ENCODE measurements around the gene HIF1AN. TPM values are rescaled to one million over a fixed set of nuclear protein-coding genes. Genes with fewer than 3 reads are reported as not detected.

The HIF1AN gene
- total RNA-seq, 1 experiment from 2014 or later = 83.1 TPM

DNA sequence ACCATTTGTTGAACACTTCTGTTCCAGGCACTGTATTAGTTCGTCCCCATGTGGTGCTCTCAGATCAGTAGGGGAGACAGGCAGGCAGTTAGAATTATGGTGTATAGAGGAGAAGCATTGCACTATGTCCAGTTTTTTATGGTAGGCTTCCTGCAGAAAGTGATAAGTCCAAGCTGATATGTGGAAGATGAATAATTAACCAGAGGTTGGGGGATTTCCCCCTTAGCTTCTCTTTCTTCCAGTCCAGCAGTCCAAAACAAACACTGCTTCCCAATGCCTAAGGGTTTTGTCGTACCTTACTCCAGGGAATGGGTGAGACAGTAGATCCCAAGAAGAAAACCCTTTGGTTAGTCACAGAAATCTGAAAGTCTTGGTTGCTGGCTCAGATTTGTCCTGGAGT is 19.2 kb downstream of the HIF1AN start:
- in situ Hi-C loops (cut with HindIII; ENCODE audit: low pct_unique_long_range_greater_than_20kb, low sequenced_read_pairs) (no loop called here), intact Hi-C loops (cut with micrococcal nuclease; ENCODE audit: unreplicated experiment) (no loop called here)
- Histone ChIP-seq H3K27ac (ENCODE audit: low read length) (no peak overlapping the region), H3K27me3 (ENCODE audit: control insufficient read depth, insufficient read depth, low read length) (no peaks in the 10 kb centered on the region), H3K36me3 (ENCODE audit: control insufficient read depth, insufficient read depth, low read length) (peaks cover 2% of the 10 kb centered on the region; the same call in 1 of the 2 replicates), H3K4me3 (ENCODE audit: low read depth in 2 of 2, low read length in 2 of 2) (no peak overlapping the region), H3K9me3 (ENCODE audit: control insufficient read depth, insufficient read depth, low read depth, low read length) (no peaks in the 10 kb centered on the region), H3K4me1 (ENCODE audit: control insufficient read depth, insufficient read depth, low read length) (no peaks in the 10 kb centered on the region)
- DNase-seq (ENCODE audit: low read depth, low spot score) (no peak), ATAC-seq (no peak)
- CTCF ChIA-PET = interaction anchor here (0.7 kb wide), 1 partner anchor 324 kb away, joined by 3 read pairs; no protein-coding TSS in a partner anchor
- TF ChIP-seq, protein P1, sequence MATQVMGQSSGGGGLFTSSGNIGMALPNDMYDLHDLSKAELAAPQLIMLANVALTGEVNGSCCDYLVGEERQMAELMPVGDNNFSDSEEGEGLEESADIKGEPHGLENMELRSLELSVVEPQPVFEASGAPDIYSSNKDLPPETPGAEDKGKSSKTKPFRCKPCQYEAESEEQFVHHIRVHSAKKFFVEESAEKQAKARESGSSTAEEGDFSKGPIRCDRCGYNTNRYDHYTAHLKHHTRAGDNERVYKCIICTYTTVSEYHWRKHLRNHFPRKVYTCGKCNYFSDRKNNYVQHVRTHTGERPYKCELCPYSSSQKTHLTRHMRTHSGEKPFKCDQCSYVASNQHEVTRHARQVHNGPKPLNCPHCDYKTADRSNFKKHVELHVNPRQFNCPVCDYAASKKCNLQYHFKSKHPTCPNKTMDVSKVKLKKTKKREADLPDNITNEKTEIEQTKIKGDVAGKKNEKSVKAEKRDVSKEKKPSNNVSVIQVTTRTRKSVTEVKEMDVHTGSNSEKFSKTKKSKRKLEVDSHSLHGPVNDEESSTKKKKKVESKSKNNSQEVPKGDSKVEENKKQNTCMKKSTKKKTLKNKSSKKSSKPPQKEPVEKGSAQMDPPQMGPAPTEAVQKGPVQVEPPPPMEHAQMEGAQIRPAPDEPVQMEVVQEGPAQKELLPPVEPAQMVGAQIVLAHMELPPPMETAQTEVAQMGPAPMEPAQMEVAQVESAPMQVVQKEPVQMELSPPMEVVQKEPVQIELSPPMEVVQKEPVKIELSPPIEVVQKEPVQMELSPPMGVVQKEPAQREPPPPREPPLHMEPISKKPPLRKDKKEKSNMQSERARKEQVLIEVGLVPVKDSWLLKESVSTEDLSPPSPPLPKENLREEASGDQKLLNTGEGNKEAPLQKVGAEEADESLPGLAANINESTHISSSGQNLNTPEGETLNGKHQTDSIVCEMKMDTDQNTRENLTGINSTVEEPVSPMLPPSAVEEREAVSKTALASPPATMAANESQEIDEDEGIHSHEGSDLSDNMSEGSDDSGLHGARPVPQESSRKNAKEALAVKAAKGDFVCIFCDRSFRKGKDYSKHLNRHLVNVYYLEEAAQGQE (IDR thresholded peaks at IDR 0.05; ENCODE audit: insufficient read depth in 1 of 2, low read depth in 2 of 2, low read length in 1 of 2) = no peak
- TF ChIP-seq TCF7L2 (IDR thresholded peaks at IDR 0.05; ENCODE audit: low read depth, low read length) (no peak), SIN3A (IDR thresholded peaks at IDR 0.05; ENCODE audit: borderline replicate concordance, insufficient read depth, low read depth, low read length) (no peak), POLR2AphosphoS5 (IDR thresholded peaks at IDR 0.05; ENCODE audit: low read depth, low read length) (no peak)
- TF ChIP-seq, protein P2, sequence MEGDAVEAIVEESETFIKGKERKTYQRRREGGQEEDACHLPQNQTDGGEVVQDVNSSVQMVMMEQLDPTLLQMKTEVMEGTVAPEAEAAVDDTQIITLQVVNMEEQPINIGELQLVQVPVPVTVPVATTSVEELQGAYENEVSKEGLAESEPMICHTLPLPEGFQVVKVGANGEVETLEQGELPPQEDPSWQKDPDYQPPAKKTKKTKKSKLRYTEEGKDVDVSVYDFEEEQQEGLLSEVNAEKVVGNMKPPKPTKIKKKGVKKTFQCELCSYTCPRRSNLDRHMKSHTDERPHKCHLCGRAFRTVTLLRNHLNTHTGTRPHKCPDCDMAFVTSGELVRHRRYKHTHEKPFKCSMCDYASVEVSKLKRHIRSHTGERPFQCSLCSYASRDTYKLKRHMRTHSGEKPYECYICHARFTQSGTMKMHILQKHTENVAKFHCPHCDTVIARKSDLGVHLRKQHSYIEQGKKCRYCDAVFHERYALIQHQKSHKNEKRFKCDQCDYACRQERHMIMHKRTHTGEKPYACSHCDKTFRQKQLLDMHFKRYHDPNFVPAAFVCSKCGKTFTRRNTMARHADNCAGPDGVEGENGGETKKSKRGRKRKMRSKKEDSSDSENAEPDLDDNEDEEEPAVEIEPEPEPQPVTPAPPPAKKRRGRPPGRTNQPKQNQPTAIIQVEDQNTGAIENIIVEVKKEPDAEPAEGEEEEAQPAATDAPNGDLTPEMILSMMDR (IDR thresholded peaks at IDR 0.05) = no peak
- no TSS peak for BruUV-seq (replicated peaks)
- POLR2A ChIA-PET = interaction anchor here (0.7 kb wide), 1 partner anchor 28 kb away, joined by 7 read pairs; no protein-coding TSS in a partner anchor

DNA sequence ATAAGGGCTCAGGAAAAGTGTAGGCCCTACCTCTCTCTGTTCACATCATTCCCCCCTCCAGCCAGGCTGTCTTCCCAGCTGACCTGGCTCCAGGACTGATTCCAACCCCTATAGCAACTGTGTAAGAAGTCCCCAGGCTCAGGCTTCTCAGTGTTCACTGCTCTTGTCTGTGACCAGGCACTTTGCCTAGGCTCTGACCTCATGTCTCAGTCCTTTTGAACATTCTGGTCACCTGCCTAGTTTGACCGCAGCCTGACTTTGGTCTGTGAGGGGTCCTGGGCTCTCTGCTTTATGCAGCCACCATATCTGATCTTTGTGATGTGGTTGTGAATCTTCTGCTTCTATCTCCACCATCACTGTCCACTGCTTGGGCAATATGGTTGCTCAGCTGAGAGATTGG is 24.5 kb downstream of the HIF1AN start:
- Histone ChIP-seq H3K9me3 (ENCODE audit: control insufficient read depth, insufficient read depth, low read depth, low read length) (no peaks in the 10 kb centered on the region), H3K27me3 (ENCODE audit: control insufficient read depth, insufficient read depth, low read length) (no peaks in the 10 kb centered on the region), H3K36me3 (ENCODE audit: control insufficient read depth, insufficient read depth, low read length) (no peaks in the 10 kb centered on the region), H3K4me1 (ENCODE audit: control insufficient read depth, insufficient read depth, low read length) (peaks cover 5% of the 10 kb centered on the region), H3K4me3 (ENCODE audit: low read depth in 2 of 2, low read length in 2 of 2) (no peak overlapping the region), H3K27ac (ENCODE audit: low read length) (no peak overlapping the region)
- no peak for ATAC-seq
- ChIA-PET POLR2A (interaction anchor here (0.5 kb wide), 1 partner anchor 187 kb away, joined by 4 read pairs; no protein-coding TSS in a partner anchor), CTCF (interaction anchor here (3.9 kb wide), 1 partner anchor 319 kb away, joined by 39 read pairs; no protein-coding TSS in a partner anchor)
- in situ Hi-C loops (cut with HindIII; ENCODE audit: low pct_unique_long_range_greater_than_20kb, low sequenced_read_pairs) = no loop called here
- no TSS peak for BruUV-seq (replicated peaks)
- no peak for DNase-seq (ENCODE audit: low read depth, low spot score)
- intact Hi-C loops (cut with micrococcal nuclease; ENCODE audit: unreplicated experiment) = loop anchor here (2.0 to 5.0 kb wide), 2 partner anchors 167 to 319 kb away; no protein-coding TSS in a partner anchor
- TF ChIP-seq SIN3A (IDR thresholded peaks at IDR 0.05; ENCODE audit: borderline replicate concordance, insufficient read depth, low read depth, low read length) = no peak
- TF ChIP-seq POLR2AphosphoS5 (IDR thresholded peaks at IDR 0.05; ENCODE audit: low read depth, low read length) = no peak
- TF ChIP-seq TCF7L2 (IDR thresholded peaks at IDR 0.05; ENCODE audit: low read depth, low read length) = no peak
- TF ChIP-seq, protein P2 (IDR thresholded peaks at IDR 0.05) = no peak
- TF ChIP-seq, protein P1 (IDR thresholded peaks at IDR 0.05; ENCODE audit: insufficient read depth in 1 of 2, low read depth in 2 of 2, low read length in 1 of 2) = no peak

All from Panc1 (cell line).